Mesenchymal stem cell (in vitro differentiated cells and primary cell): ENCODE data around the gene MACROD2.

Experiments
- DNase-seq: peaks from one replicate; pipeline ENCODE4 v3.0.0-alpha.2; 2013
- H2AFZ ChIP-seq: one replicate; pipeline ENCODE4 v1.6.1; 2013; ENCODE audit warnings: low read depth, mild to moderate bottlenecking, control low read depth, inconsistent platforms, low read length, moderate library complexity
- H2AK5ac ChIP-seq: 2 replicates; pipeline ENCODE4 v1.6.1; 2013; ENCODE audit warnings: low read length, moderate library complexity, mild to moderate bottlenecking, inconsistent platforms; ENCODE audit not compliant: severe bottlenecking
- H2BK120ac ChIP-seq: one replicate; pipeline ENCODE4 v1.6.1; 2013; ENCODE audit warnings: low read depth, mild to moderate bottlenecking, inconsistent platforms, low read length, moderate library complexity
- H2BK12ac ChIP-seq, 2 experiments: one replicate each; pipeline ENCODE4 v1.6.1; 2013; ENCODE audit warnings: inconsistent platforms in 2 of 2, low read length in 2 of 2, mild to moderate bottlenecking in 2 of 2, moderate library complexity in 2 of 2, control low read depth in 1 of 2
- H2BK15ac ChIP-seq: one replicate; pipeline ENCODE4 v1.6.1; 2013; ENCODE audit warnings: mild to moderate bottlenecking, low read depth, inconsistent platforms; ENCODE audit not compliant: poor library complexity, severe bottlenecking
- H2BK5ac ChIP-seq: 2 replicates; pipeline ENCODE4 v1.6.1; 2013; ENCODE audit warnings: low read depth, mild to moderate bottlenecking, low read length, control low read depth, inconsistent platforms; ENCODE audit not compliant: poor library complexity, severe bottlenecking
- H3K14ac ChIP-seq, 2 experiments: one replicate each; pipeline ENCODE4 v1.6.1; 2013; ENCODE audit warnings: inconsistent platforms in 2 of 2, low read length in 2 of 2, control low read depth in 1 of 2, mild to moderate bottlenecking in 1 of 2, moderate library complexity in 1 of 2
- H3K18ac ChIP-seq, 2 experiments: one replicate each; pipeline ENCODE4 v1.6.1; 2013; ENCODE audit warnings: inconsistent platforms in 2 of 2, low read length in 2 of 2, control low read depth in 1 of 2, low read depth in 1 of 2, mild to moderate bottlenecking in 1 of 2
- H3K23ac ChIP-seq, 2 experiments: one replicate each; pipeline ENCODE4 v1.6.1; 2013; ENCODE audit warnings: inconsistent platforms in 2 of 2, low read length in 2 of 2, mild to moderate bottlenecking in 2 of 2, moderate library complexity in 2 of 2, control low read depth in 1 of 2
- H3K27ac ChIP-seq: 2 replicates; pipeline ENCODE4 v1.5.1; 2013; ENCODE audit warnings: mild to moderate bottlenecking, moderate library complexity, low read length, control low read depth, inconsistent platforms; ENCODE audit not compliant: poor library complexity, severe bottlenecking
- H3K27me3 ChIP-seq, 2 experiments: 2 replicates each; pipeline versions ENCODE4 v1.6.1 to v1.7.0; 2013; ENCODE audit warnings: low read length in 2 of 2, mild to moderate bottlenecking in 2 of 2, moderate library complexity in 2 of 2, control low read depth in 1 of 2, inconsistent platforms in 1 of 2; ENCODE audit not compliant: control insufficient read depth in 1 of 2, insufficient read depth in 1 of 2
- H3K36me3 ChIP-seq, 2 experiments: 2 replicates each; pipeline versions ENCODE4 v1.6.1 to v1.7.0; 2013; ENCODE audit warnings: low read length in 2 of 2, control low read depth in 1 of 2, inconsistent platforms in 1 of 2, low read depth in 1 of 2, mild to moderate bottlenecking in 1 of 2; ENCODE audit not compliant: insufficient read depth in 2 of 2, control insufficient read depth in 1 of 2
- H3K4ac ChIP-seq, 2 experiments: one replicate each; pipeline ENCODE4 v1.6.1; 2013; ENCODE audit warnings: inconsistent platforms in 2 of 2, low read length in 2 of 2, mild to moderate bottlenecking in 2 of 2, moderate library complexity in 2 of 2, control low read depth in 1 of 2, low read depth in 1 of 2
- H3K4me1 ChIP-seq: 2 replicates; pipeline ENCODE4 v1.6.1; 2013; ENCODE audit warnings: low read depth, low read length, control low read depth; ENCODE audit not compliant: control insufficient read depth, insufficient read depth
- H3K4me2 ChIP-seq: 2 replicates; pipeline ENCODE4 v1.6.1; 2013; ENCODE audit warnings: low read length, mild to moderate bottlenecking, inconsistent platforms; ENCODE audit not compliant: poor library complexity, severe bottlenecking
- H3K4me3 ChIP-seq, 2 experiments: 2 replicates each; pipeline versions ENCODE4 v1.5.1 to v1.7.0; 2013; ENCODE audit warnings: low read length in 2 of 2, mild to moderate bottlenecking in 2 of 2, control low read depth in 1 of 2, low read depth in 1 of 2; ENCODE audit not compliant: insufficient read depth in 1 of 2
- H3K79me1 ChIP-seq: replicated peaks from 2 replicates; pipeline ENCODE4 v1.6.1; 2013; ENCODE audit warnings: mild to moderate bottlenecking, control low read depth, low read length, inconsistent platforms; ENCODE audit not compliant: poor library complexity, severe bottlenecking
- H3K9ac ChIP-seq: 2 replicates; pipeline ENCODE4 v1.7.0; 2013; ENCODE audit warnings: mild to moderate bottlenecking, low read length, moderate library complexity
- H3K9me3 ChIP-seq: 2 replicates; pipeline ENCODE4 v1.7.0; 2013; ENCODE audit warnings: mild to moderate bottlenecking, low read length; ENCODE audit not compliant: control insufficient read depth
- H4K8ac ChIP-seq: one replicate; pipeline ENCODE4 v1.6.1; 2013; ENCODE audit warnings: inconsistent platforms, mild to moderate bottlenecking, low read length, moderate library complexity
- H4K91ac ChIP-seq: one replicate; pipeline ENCODE4 v1.6.1; 2013; ENCODE audit warnings: mild to moderate bottlenecking, low read length, inconsistent platforms
- WGBS: methylation state at CpG from one replicate; pipeline ENCODE4 v1.1.7; 2013; ENCODE audit warnings: mixed read lengths; 5-methylcytosine and 5-hydroxymethylcytosine counted together

Gene MACROD2

GRCh38 chr20:14384416-14385175, 389.3 kb downstream of the MACROD2 start:
- no peak overlapping the region for H3K18ac ChIP-seq
- H3K9ac ChIP-seq: no peak overlapping the region
- no peak overlapping the region for H2BK120ac ChIP-seq
- H3K27me3 ChIP-seq: no peaks in the 10 kb centered on the region
- no peak overlapping the region for H3K4me3 ChIP-seq
- no peak overlapping the region for H2BK5ac ChIP-seq
- no peak overlapping the region for H2AK5ac ChIP-seq
- WGBS: no CpG with 5 or more reads among the region's 1 CpG
- no peaks in the 10 kb centered on the region for H3K79me1 ChIP-seq
- peaks cover 13% of the 10 kb centered on the region for H3K9me3 ChIP-seq
- H3K27ac ChIP-seq: no peak overlapping the region
- H2BK15ac ChIP-seq: no peak overlapping the region
- H3K23ac ChIP-seq: no peak overlapping the region
- no peak overlapping the region for H4K91ac ChIP-seq
- H2AFZ ChIP-seq: no peak overlapping the region
- no peaks in the 10 kb centered on the region for H3K36me3 ChIP-seq
- H3K4ac ChIP-seq: no peak overlapping the region
- no peaks in the 10 kb centered on the region for H3K4me1 ChIP-seq
- H3K14ac ChIP-seq: no peak overlapping the region
- peak; percentile 13 for DNase-seq
- H3K4me2 ChIP-seq: no peak overlapping the region
- no peak overlapping the region for H2BK12ac ChIP-seq
- H4K8ac ChIP-seq: no peak overlapping the region

DNA sequence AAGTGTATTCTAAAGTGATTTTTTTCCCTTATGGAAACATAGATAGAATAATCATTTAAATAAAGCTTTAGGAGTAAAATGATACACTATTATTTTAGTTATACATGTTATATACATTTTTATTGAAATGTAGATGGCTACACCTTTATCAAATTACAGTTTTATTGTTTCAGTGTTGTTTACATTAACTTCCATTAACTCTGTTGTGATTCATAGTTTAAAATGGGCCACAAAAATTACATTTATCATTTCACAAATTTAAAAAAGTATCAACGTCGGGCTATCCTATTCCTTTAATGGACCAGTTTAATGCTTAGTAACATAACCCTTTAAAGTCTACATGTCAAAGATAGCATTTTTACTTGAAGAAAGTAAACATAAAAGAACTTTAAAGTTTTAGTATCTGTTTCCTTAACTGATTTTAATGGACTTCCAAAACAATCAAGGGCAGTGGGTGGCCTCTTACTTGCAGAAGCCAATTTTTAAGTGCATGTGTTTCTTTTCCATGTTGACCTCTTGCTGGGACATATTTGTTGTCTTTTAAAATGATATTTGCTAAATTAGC, 389.9 kb downstream of the MACROD2 start:
- H2AK5ac ChIP-seq: no peak overlapping the region
- H3K4me3 ChIP-seq: no peak overlapping the region
- H4K8ac ChIP-seq: no peak overlapping the region
- no peaks in the 10 kb centered on the region for H3K27me3 ChIP-seq
- no peak overlapping the region for H2BK120ac ChIP-seq
- no peak overlapping the region for H2BK5ac ChIP-seq
- peaks cover 13% of the 10 kb centered on the region for H3K9me3 ChIP-seq
- no peak overlapping the region for H2AFZ ChIP-seq
- no peak overlapping the region for H3K23ac ChIP-seq
- no peak overlapping the region for H3K4me2 ChIP-seq
- no peak for DNase-seq
- no peaks in the 10 kb centered on the region for H3K79me1 ChIP-seq
- H3K36me3 ChIP-seq: no peaks in the 10 kb centered on the region
- no peak overlapping the region for H3K14ac ChIP-seq
- no peaks in the 10 kb centered on the region for H3K4me1 ChIP-seq
- H3K9ac ChIP-seq: no peak overlapping the region
- no peak overlapping the region for H4K91ac ChIP-seq
- no peak overlapping the region for H3K27ac ChIP-seq
- H2BK15ac ChIP-seq: no peak overlapping the region
- no peak overlapping the region for H3K18ac ChIP-seq
- no peak overlapping the region for H3K4ac ChIP-seq
- WGBS: 70% methylated on average over 2 of the region's 2 CpGs
- H2BK12ac ChIP-seq: no peak overlapping the region

GRCh38 chr20:14386726-14387125, 391.4 kb downstream of the MACROD2 start:
- no peak overlapping the region for H4K8ac ChIP-seq
- no peak for DNase-seq
- 93% methylated on average over 4 of the region's 4 CpGs for WGBS

GRCh38 chr20:14401479-14402138, 406.3 kb downstream of the MACROD2 start:
- Histone ChIP-seq H3K9ac (no peak overlapping the region), H3K4me1 (peaks cover 1% of the 10 kb centered on the region), H3K27me3 (no peaks in the 10 kb centered on the region), H3K23ac (no peak overlapping the region), H3K4me3 (no peak overlapping the region), H4K8ac (no peak overlapping the region), H3K18ac (no peak overlapping the region), H4K91ac (no peak overlapping the region), H2BK12ac (no peak overlapping the region), H3K79me1 (no peaks in the 10 kb centered on the region), H2AK5ac (no peak overlapping the region), H3K4ac (no peak overlapping the region), H3K36me3 (no peaks in the 10 kb centered on the region), H3K9me3 (no peaks in the 10 kb centered on the region), H3K27ac (no peak overlapping the region), H2BK15ac (no peak overlapping the region), H2BK120ac (no peak overlapping the region), H2BK5ac (no peak overlapping the region), H3K4me2 (no peak overlapping the region), H3K14ac (no peak overlapping the region), H2AFZ (no peak overlapping the region)
- DNase-seq: no peak

More at GRCh38 chr20:14386726-14387125, 391.4 kb downstream of the MACROD2 start:
- no peak overlapping the region for H3K4me2 ChIP-seq
- no peak overlapping the region for H2BK5ac ChIP-seq
- H3K36me3 ChIP-seq: no peaks in the 10 kb centered on the region
- H3K79me1 ChIP-seq: no peaks in the 10 kb centered on the region
- no peak overlapping the region for H2AFZ ChIP-seq
- no peak overlapping the region for H3K9ac ChIP-seq
- no peak overlapping the region for H3K27ac ChIP-seq
- peaks cover 13% of the 10 kb centered on the region for H3K9me3 ChIP-seq
- H3K18ac ChIP-seq: no peak overlapping the region
- H2BK120ac ChIP-seq: no peak overlapping the region
- no peak overlapping the region for H3K4ac ChIP-seq
- no peak overlapping the region for H3K4me3 ChIP-seq
- no peaks in the 10 kb centered on the region for H3K27me3 ChIP-seq
- H3K23ac ChIP-seq: no peak overlapping the region
- no peaks in the 10 kb centered on the region for H3K4me1 ChIP-seq
- H2BK15ac ChIP-seq: no peak overlapping the region
- no peak overlapping the region for H3K14ac ChIP-seq
- no peak overlapping the region for H2BK12ac ChIP-seq
- no peak overlapping the region for H2AK5ac ChIP-seq
- no peak overlapping the region for H4K91ac ChIP-seq
